HEK293 (cell line): ENCODE data around the gene FAM217B.
A peak's percentile ranks its signal among the peaks of the same experiment; 100 is the strongest.

ENCODE experiments used
- CTCF ChIA-PET: fragments of 350-600 bp; formaldehyde crosslinking; extraction: SDS; loops from one replicate; lab custom pipeline; 2021; ENCODE audit warnings: antibody characterized with exemption; lab: Yijun Ruan, JAX
- POLR2A ChIA-PET: fragments of 300-600 bp; formaldehyde crosslinking; extraction: SDS; loops from one replicate; lab custom pipeline; 2020; ENCODE audit warnings: antibody characterized with exemption, inconsistent platforms; lab: Yijun Ruan, JAX
- H3K27ac ChIP-seq: fragments of 200-500 bp; sonication (Bioruptor generic); 2 replicates; pipeline ENCODE4 v1.5.1; 2014; ENCODE audit warnings: low read depth, low read length, control low read depth, inconsistent platforms; ENCODE audit errors: extremely low read depth
- H3K36me3 ChIP-seq, 2 experiments: fragments of 200-500 bp in 1 of 2; sonication (Bioruptor generic) in 1 of 2; 1 replicate in 1 of 2; 2 replicates in 1 of 2; pipeline ENCODE4 v1.5.1; 2014 to 2017; ENCODE audit warnings: inconsistent platforms in 2 of 2, low read length in 2 of 2; ENCODE audit not compliant: control insufficient read depth in 2 of 2, insufficient read depth in 1 of 2
- H3K4me1 ChIP-seq: fragments of 200-500 bp; sonication (Bioruptor generic); 2 replicates; pipeline ENCODE4 v1.5.1; 2014; ENCODE audit warnings: mild to moderate bottlenecking, low read length, inconsistent platforms; ENCODE audit not compliant: control insufficient read depth, insufficient read depth
- H3K4me3 ChIP-seq: 2 replicates; pipeline ENCODE4 v1.5.1; 2011; ENCODE audit warnings: low read depth, mild to moderate bottlenecking, control low read depth, low read length, moderate library complexity
- H3K9me3 ChIP-seq: fragments of 200-500 bp; sonication (Bioruptor generic); 2 replicates; pipeline ENCODE4 v1.5.1; 2014; ENCODE audit warnings: low read depth, low read length, inconsistent platforms; ENCODE audit not compliant: control insufficient read depth, insufficient read depth
- GLI2 ChIP-seq: fragments of 450-650 bp; formaldehyde crosslinking; IDR thresholded peaks from 2 replicates; pipeline ENCODE4; 2017; ENCODE audit warnings: missing biosample characterization, missing genetic modification characterization, low read depth, borderline replicate concordance
- GLIS1 ChIP-seq: fragments of 450-650 bp; formaldehyde crosslinking; IDR thresholded peaks from 2 replicates; pipeline ENCODE4 v1.5.1; 2016; ENCODE audit warnings: missing biosample characterization, missing genetic modification characterization
- HOXC10 ChIP-seq: sonication (generic); formaldehyde crosslinking; IDR thresholded peaks from 2 replicates; pipeline ENCODE4 v1.8.1; 2023; ENCODE audit warnings: mild to moderate bottlenecking, missing genetic modification reagents
- HOXD13 ChIP-seq: sonication (generic); formaldehyde crosslinking; IDR thresholded peaks from 2 replicates; pipeline ENCODE4 v1.8.0; 2022; ENCODE audit warnings: missing genetic modification reagents, borderline replicate concordance
- PRDM1 ChIP-seq: fragments of 450-650 bp; formaldehyde crosslinking; IDR thresholded peaks from 2 replicates; pipeline ENCODE4; 2016; ENCODE audit warnings: missing biosample characterization, missing genetic modification characterization
- TCF7L2 ChIP-seq: IDR thresholded peaks from 2 replicates; pipeline ENCODE4 v1.6.1; 2011; ENCODE audit warnings: low read depth, mild to moderate bottlenecking, inconsistent platforms, low read length, moderate library complexity, borderline replicate concordance
- WT1 ChIP-seq: fragments of 450-650 bp; formaldehyde crosslinking; IDR thresholded peaks from 2 replicates; pipeline ENCODE4 v1.5.1; 2016; ENCODE audit warnings: missing biosample characterization, missing genetic modification characterization
- YY1 ChIP-seq: fragments of 450-650 bp; formaldehyde crosslinking; IDR thresholded peaks from 2 replicates; pipeline ENCODE4 v1.5.1; 2018; ENCODE audit warnings: missing biosample characterization, missing genetic modification characterization
- ZBTB7A ChIP-seq: fragments of 450-650 bp; formaldehyde crosslinking; IDR thresholded peaks from 2 replicates; pipeline ENCODE4 v1.5.1; 2016; ENCODE audit warnings: low read depth, missing biosample characterization, missing genetic modification characterization
- ZBTB8A ChIP-seq: fragments of 450-650 bp; formaldehyde crosslinking; IDR thresholded peaks from 2 replicates; pipeline ENCODE4 v1.5.1; 2016; ENCODE audit warnings: missing biosample characterization, missing genetic modification characterization
- ZFHX2 ChIP-seq: fragments of 450-650 bp; formaldehyde crosslinking; conservative IDR thresholded peaks from 2 replicates; pipeline ENCODE4 v1.5.1; 2016; ENCODE audit warnings: missing biosample characterization, missing genetic modification characterization
- ZNF16 ChIP-seq: fragments of 450-650 bp; formaldehyde crosslinking; IDR thresholded peaks from 2 replicates; pipeline ENCODE4 v1.5.1; 2016; ENCODE audit warnings: low read depth, missing biosample characterization, missing genetic modification characterization
- ZNF211 ChIP-seq: fragments of 450-650 bp; formaldehyde crosslinking; IDR thresholded peaks from 2 replicates; pipeline ENCODE4 v1.5.1; 2016; ENCODE audit warnings: low read depth, missing biosample characterization, missing genetic modification characterization
- ZNF248 ChIP-seq: fragments of 450-650 bp; formaldehyde crosslinking; IDR thresholded peaks from 2 replicates; pipeline ENCODE4 v1.5.1; 2017; ENCODE audit warnings: missing biosample characterization, missing genetic modification characterization
- ZNF274 ChIP-seq, 2 experiments: fragments of 200-500 bp in 1 of 2; fragments of 450-650 bp in 1 of 2; sonication (Bioruptor generic) in 1 of 2; formaldehyde crosslinking in 1 of 2; IDR thresholded peaks; 2 replicates each; pipeline versions ENCODE4 v1.5.1 to v1.6.1; 2014 to 2016; ENCODE audit warnings: borderline replicate concordance in 1 of 2, inconsistent platforms in 1 of 2, low read length in 1 of 2, missing biosample characterization in 1 of 2, missing genetic modification characterization in 1 of 2
- ZNF311 ChIP-seq: fragments of 450-650 bp; formaldehyde crosslinking; IDR thresholded peaks from 2 replicates; pipeline ENCODE4 v1.5.1; 2017; ENCODE audit warnings: missing biosample characterization, missing genetic modification characterization, borderline replicate concordance
- ZNF416 ChIP-seq: fragments of 450-650 bp; formaldehyde crosslinking; IDR thresholded peaks from 2 replicates; pipeline ENCODE4 v1.5.1; 2016; ENCODE audit warnings: missing biosample characterization, missing genetic modification characterization
- ZNF433 ChIP-seq: fragments of 450-650 bp; formaldehyde crosslinking; IDR thresholded peaks from 2 replicates; pipeline ENCODE4 v1.5.1; 2016; ENCODE audit warnings: missing biosample characterization, missing genetic modification characterization, low read depth
- ZNF544 ChIP-seq: fragments of 450-650 bp; formaldehyde crosslinking; IDR thresholded peaks from 2 replicates; pipeline ENCODE4 v1.5.0; 2017; ENCODE audit warnings: missing biosample characterization, missing genetic modification characterization
- ZNF548 ChIP-seq: fragments of 450-650 bp; formaldehyde crosslinking; IDR thresholded peaks from 2 replicates; pipeline ENCODE4 v1.5.1; 2016; ENCODE audit warnings: missing biosample characterization, missing genetic modification characterization
- ZNF626 ChIP-seq: fragments of 450-650 bp; sonication (Bioruptor Pico); formaldehyde crosslinking; IDR thresholded peaks from 2 replicates; pipeline ENCODE4 v1.5.1; 2018; ENCODE audit warnings: missing biosample characterization, missing genetic modification characterization, inconsistent platforms
- ZNF701 ChIP-seq: fragments of 450-650 bp; formaldehyde crosslinking; IDR thresholded peaks from 2 replicates; pipeline ENCODE4 v1.5.1; 2016; ENCODE audit warnings: missing biosample characterization, missing genetic modification characterization
- ZSCAN23 ChIP-seq: fragments of 450-650 bp; formaldehyde crosslinking; IDR thresholded peaks from 2 replicates; pipeline ENCODE4 v1.5.1; 2016; ENCODE audit warnings: missing biosample characterization, missing genetic modification characterization

The FAM217B gene

DNA sequence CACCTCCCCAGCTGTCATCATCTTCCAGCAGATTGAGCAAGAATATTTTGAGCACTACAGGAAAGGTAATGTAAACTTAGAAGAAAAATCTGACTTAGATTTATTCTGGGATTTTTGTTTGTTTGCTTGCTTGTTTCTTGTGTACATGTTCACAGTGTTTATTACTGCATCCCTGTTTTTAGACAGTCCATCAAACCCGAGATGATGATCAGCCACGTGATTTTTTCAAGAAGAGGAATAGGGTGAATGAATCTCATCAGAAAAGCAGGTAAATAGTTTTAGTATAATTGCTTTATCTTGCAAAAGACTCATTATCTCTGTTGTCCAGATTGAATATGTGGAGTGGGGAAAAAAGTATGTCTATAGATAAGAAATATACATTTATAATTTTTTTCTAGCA, 2.1 kb downstream of the FAM217B start:
- POLR2A ChIA-PET: no interaction called here
- CTCF ChIA-PET: no interaction called here
- H3K36me3 ChIP-seq: peaks cover 14 to 35% of the 10 kb centered on the region in 2 experiments
- no peaks in the 10 kb centered on the region for H3K9me3 ChIP-seq
- no peak overlapping the region for H3K4me3 ChIP-seq
- TF ChIP-seq YY1 (tag by site-specific recombination) (no peak), ZNF416 (tag by site-specific recombination) (no peak), HOXC10 (no peak), ZNF16 (tag by site-specific recombination) (no peak), ZNF548 (tag by site-specific recombination) (no peak), TCF7L2 (no peak), ZNF248 (tag by site-specific recombination) (no peak), GLI2 (no peak), ZNF626 (tag by site-specific recombination) (no peak), ZNF274 (IDR thresholded peaks at IDR 0.05; ENCODE audit: low read length) (no peak), ZNF274 (tag by site-specific recombination; IDR thresholded peaks at IDR 0.05; ENCODE audit: borderline replicate concordance) (no peak), HOXD13 (CRISPR knock-in tag) (no peak), ZSCAN23 (tag by site-specific recombination) (no peak), ZFHX2 (tag by site-specific recombination) (no peak), ZBTB8A (tag by site-specific recombination) (no peak), WT1 (tag by site-specific recombination) (no peak), ZNF311 (no peak), ZNF211 (no peak)
- peaks cover 19% of the 10 kb centered on the region for H3K4me1 ChIP-seq
- no peak overlapping the region for H3K27ac ChIP-seq

DNA sequence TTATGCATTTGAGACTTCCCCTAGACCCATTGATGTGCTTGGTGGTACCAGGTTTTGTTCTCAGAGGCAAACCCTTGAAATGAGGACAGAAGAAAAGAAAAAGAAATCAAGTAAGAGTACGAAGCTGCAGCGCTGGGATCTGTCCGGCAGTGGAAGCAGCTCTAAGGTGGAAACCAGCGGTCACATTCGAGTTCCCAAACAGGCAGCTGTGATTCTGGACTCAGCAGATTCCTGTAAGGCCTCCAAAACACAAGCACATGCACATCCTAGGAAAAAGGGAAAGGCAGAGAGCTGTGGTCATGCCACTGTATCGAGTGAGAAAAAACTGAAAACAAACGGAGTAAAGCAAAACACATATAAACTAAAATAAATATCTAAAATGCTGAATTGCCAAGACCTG, 4.5 kb downstream of the FAM217B start:
- Histone ChIP-seq H3K27ac (no peak overlapping the region), H3K4me3 (no peak overlapping the region), H3K9me3 (no peaks in the 10 kb centered on the region), H3K4me1 (peaks cover 14% of the 10 kb centered on the region; the same call in 1 of the 2 replicates), H3K36me3 (peaks cover 14 to 35% of the 10 kb centered on the region in 2 experiments)
- ChIA-PET POLR2A (no interaction called here), CTCF (interaction anchor here (0.7 to 4.0 kb wide), 4 partner anchors 10 to 200 kb away, joined by 3 to 19 read pairs (median 8); no protein-coding TSS in a partner anchor)
- no peak for TF ChIP-seq ZNF701 (tag by site-specific recombination)
- no peak for TF ChIP-seq PRDM1 (tag by site-specific recombination)

DNA sequence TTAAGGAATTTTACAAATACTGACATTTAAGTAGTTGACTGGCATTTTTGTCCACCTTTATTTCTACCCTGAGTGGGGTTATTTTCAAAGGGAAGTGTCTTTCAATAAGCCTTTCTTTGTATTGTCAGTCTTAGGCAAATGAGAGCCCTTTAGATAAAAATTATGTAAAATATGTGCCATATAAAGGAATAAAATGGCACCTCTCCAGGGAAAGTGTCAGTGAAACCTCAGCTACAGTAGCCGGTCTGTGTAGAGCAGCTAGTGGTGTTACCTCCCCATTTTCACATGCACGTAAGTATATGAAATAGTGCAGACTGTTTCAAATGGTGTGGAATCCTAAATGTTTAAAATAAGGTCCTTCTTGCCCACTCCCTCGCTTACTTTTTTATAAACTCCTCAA, 5.0 kb downstream of the FAM217B start:
- ChIA-PET POLR2A (no interaction called here), CTCF (interaction anchor here (0.7 to 4.0 kb wide), 3 partner anchors 10 to 200 kb away, joined by 3 to 19 read pairs (median 12); no protein-coding TSS in a partner anchor)
- peaks cover 14% of the 10 kb centered on the region; the same call in 1 of the 2 replicates for H3K4me1 ChIP-seq
- H3K4me3 ChIP-seq: no peak overlapping the region
- H3K9me3 ChIP-seq: no peaks in the 10 kb centered on the region
- H3K27ac ChIP-seq: no peak overlapping the region
- TF ChIP-seq ZNF433 (tag by site-specific recombination): no peak
- TF ChIP-seq PRDM1 (tag by site-specific recombination): 0 out of 2 replicates have a peak, but pooled peaks have one; percentile 5
- TF ChIP-seq WT1 (tag by site-specific recombination): no peak
- no peak for TF ChIP-seq GLIS1 (tag by site-specific recombination)
- no peak for TF ChIP-seq ZNF544 (tag by site-specific recombination)
- TF ChIP-seq ZBTB7A (tag by site-specific recombination): no peak
- peaks cover 14 to 35% of the 10 kb centered on the region in 2 experiments for H3K36me3 ChIP-seq
